OCI-LY1 (cell line): ENCODE measurements around the gene FAM229A.

Experiments
- H2AFZ ChIP-seq: fragments of 200-600 bp; sonication (generic), shearing (Covaris generic); 2 replicates; pipeline ENCODE4 v1.6.0; 2014; ENCODE audit warnings: antibody characterized with exemption, mild to moderate bottlenecking, low read length
- H3F3A ChIP-seq: fragments of 200-600 bp; sonication (generic), shearing (Covaris generic); 2 replicates; pipeline ENCODE4 v1.6.0; 2014; ENCODE audit warnings: mild to moderate bottlenecking, antibody characterized with exemption, low read length, moderate library complexity; ENCODE audit not compliant: insufficient read depth
- H3K27ac ChIP-seq: fragments of 200-600 bp; sonication (generic); 2 replicates; pipeline ENCODE4 v1.5.1; 2014; ENCODE audit warnings: low read length, mixed run types, mild to moderate bottlenecking, low read depth; ENCODE audit not compliant: poor library complexity, severe bottlenecking
- H3K27me3 ChIP-seq: fragments of 200-600 bp; sonication (generic); 2 replicates; pipeline ENCODE4 v1.6.0; 2014; ENCODE audit warnings: antibody characterized with exemption, mild to moderate bottlenecking, low read length, moderate library complexity; ENCODE audit not compliant: insufficient read depth
- H3K36me3 ChIP-seq: fragments of 200-600 bp; sonication (generic); 2 replicates; pipeline ENCODE4 v1.6.1; 2014; ENCODE audit warnings: mild to moderate bottlenecking, antibody characterized with exemption, low read length, moderate library complexity, mixed read lengths; ENCODE audit not compliant: insufficient read depth
- H3K4me1 ChIP-seq: fragments of 200-600 bp; sonication (generic); 2 replicates; pipeline ENCODE4 v1.5.1; 2014; ENCODE audit warnings: mild to moderate bottlenecking, low read length, moderate library complexity; ENCODE audit not compliant: insufficient read depth, severe bottlenecking
- H3K4me2 ChIP-seq: fragments of 200-600 bp; sonication (generic), shearing (Covaris generic); 2 replicates; pipeline ENCODE4 v1.6.1; 2014; ENCODE audit warnings: low read length
- H3K4me3 ChIP-seq: fragments of 200-600 bp; sonication (generic); 2 replicates; pipeline ENCODE4 v1.5.1; 2014; ENCODE audit warnings: low read length, low read depth, mild to moderate bottlenecking, mixed read lengths; ENCODE audit not compliant: poor library complexity, severe bottlenecking
- H3K79me2 ChIP-seq: fragments of 200-600 bp; shearing (Covaris generic); 2 replicates; pipeline ENCODE4 v1.6.1; 2016; ENCODE audit warnings: mixed run types, low read length, mixed read lengths; ENCODE audit not compliant: insufficient read depth
- H3K9ac ChIP-seq: fragments of 200-600 bp; sonication (generic), shearing (Covaris generic); 2 replicates; pipeline ENCODE4 v1.6.1; 2014; ENCODE audit warnings: mild to moderate bottlenecking, low read length, mixed read lengths
- H3K9me2 ChIP-seq: fragments of 200-600 bp; sonication (generic), shearing (Covaris generic); 2 replicates; pipeline ENCODE4 v1.6.1; 2014; ENCODE audit warnings: low read depth, mild to moderate bottlenecking, low read length, mixed read lengths
- H3K9me3 ChIP-seq: fragments of 200-600 bp; shearing (Covaris generic); 2 replicates; pipeline ENCODE4 v1.6.1; 2014; ENCODE audit warnings: low read length, mixed read lengths
- H4K20me1 ChIP-seq: fragments of 200-600 bp; sonication (generic), shearing (Covaris generic); 2 replicates; pipeline ENCODE4 v1.6.0; 2016; ENCODE audit warnings: mild to moderate bottlenecking, low read length; ENCODE audit not compliant: insufficient read depth
- CTCF ChIP-seq: fragments of 200-600 bp; sonication (generic), shearing (Covaris generic); IDR thresholded peaks from 2 replicates; pipeline ENCODE4 v1.5.1; 2017; ENCODE audit warnings: mild to moderate bottlenecking, antibody characterized with exemption, low read length, moderate library complexity, mixed read lengths
- EZH2 ChIP-seq: fragments of 200-600 bp; sonication (generic), shearing (Covaris generic); IDR thresholded peaks from 2 replicates; pipeline ENCODE4 v1.8.0; 2017; ENCODE audit warnings: borderline replicate concordance, mixed run types, mild to moderate bottlenecking, antibody characterized with exemption, low read length, moderate library complexity, mixed read lengths

Gene FAM229A

GRCh38 chr1:32346532-32347157 is 15.6 kb downstream of the FAM229A start:
- peaks cover 4% of the 10 kb centered on the region for H3K27me3 ChIP-seq
- no peak overlapping the region for H3K4me2 ChIP-seq
- no peak overlapping the region for H3K27ac ChIP-seq
- no peaks in the 10 kb centered on the region for H3F3A ChIP-seq
- peaks cover 6% of the 10 kb centered on the region for H3K4me1 ChIP-seq
- no peaks in the 10 kb centered on the region for H3K9me3 ChIP-seq
- no peaks in the 10 kb centered on the region for H3K79me2 ChIP-seq
- TF ChIP-seq EZH2 (no peak), CTCF (no peak)
- no peak overlapping the region for H3K4me3 ChIP-seq
- no peak overlapping the region for H2AFZ ChIP-seq
- no peaks in the 10 kb centered on the region for H3K36me3 ChIP-seq
- H4K20me1 ChIP-seq = no peaks in the 10 kb centered on the region
- no peaks in the 10 kb centered on the region for H3K9me2 ChIP-seq
- H3K9ac ChIP-seq = no peak overlapping the region

- Histone ChIP-seq H3K4me2 (no peak overlapping the region), H3K27ac (no peak overlapping the region), H4K20me1 (no peaks in the 10 kb centered on the region), H3K9ac (no peak overlapping the region), H3K4me3 (no peak overlapping the region), H3K4me1 (no peaks in the 10 kb centered on the region), H3K27me3 (peaks cover 4% of the 10 kb centered on the region), H3K9me3 (no peaks in the 10 kb centered on the region), H3K9me2 (no peaks in the 10 kb centered on the region), H2AFZ (no peak overlapping the region), H3F3A (no peaks in the 10 kb centered on the region), H3K79me2 (no peaks in the 10 kb centered on the region), H3K36me3 (no peaks in the 10 kb centered on the region)
- TF ChIP-seq CTCF = no peak
- TF ChIP-seq EZH2 = no peak
Measured at GRCh38 chr1:32345289-32345827, 16.9 kb downstream of the FAM229A start.

DNA sequence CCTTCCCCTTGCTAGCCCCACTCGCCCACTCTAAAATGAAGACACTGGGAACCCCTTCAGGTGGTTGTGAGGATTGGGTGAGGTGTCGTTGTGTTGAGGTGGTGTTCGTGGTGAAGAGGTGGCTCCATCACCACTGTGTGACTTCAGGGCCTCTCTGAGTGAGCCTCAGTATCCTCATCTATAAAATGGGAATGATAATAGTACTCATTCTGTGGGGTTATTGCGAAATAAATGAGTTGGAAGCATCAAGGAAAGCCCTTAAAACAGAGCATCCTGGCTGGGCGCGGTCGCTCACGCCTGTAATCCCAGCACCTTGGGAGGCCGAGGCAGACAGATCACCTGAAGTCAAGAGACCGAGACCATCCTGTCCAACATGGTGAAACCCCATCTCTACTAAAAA is 19.6 kb downstream of the FAM229A start:
- Histone ChIP-seq H3K4me1 (peaks cover 2% of the 10 kb centered on the region), H3K36me3 (no peaks in the 10 kb centered on the region), H3K4me2 (no peak overlapping the region), H2AFZ (no peak overlapping the region), H4K20me1 (no peaks in the 10 kb centered on the region), H3K9me2 (no peaks in the 10 kb centered on the region), H3K27ac (no peak overlapping the region), H3K9me3 (no peaks in the 10 kb centered on the region), H3K27me3 (peaks cover 8% of the 10 kb centered on the region), H3K79me2 (no peaks in the 10 kb centered on the region), H3K4me3 (no peak overlapping the region), H3K9ac (no peak overlapping the region), H3F3A (no peaks in the 10 kb centered on the region)
- TF ChIP-seq EZH2 (no peak), CTCF (no peak)
